ENCODE measurements around the gene MRPL21. TPM values are rescaled to one million over a fixed set of nuclear protein-coding genes. Genes with fewer than 3 reads are reported as not detected.

MRPL21 gene
- total RNA-seq, 5 donors from 2014 or later (not counting 1 experiment from before 2014, with no cell fraction given) = 34.0 to 36.9 (median 35.3) TPM

DNA sequence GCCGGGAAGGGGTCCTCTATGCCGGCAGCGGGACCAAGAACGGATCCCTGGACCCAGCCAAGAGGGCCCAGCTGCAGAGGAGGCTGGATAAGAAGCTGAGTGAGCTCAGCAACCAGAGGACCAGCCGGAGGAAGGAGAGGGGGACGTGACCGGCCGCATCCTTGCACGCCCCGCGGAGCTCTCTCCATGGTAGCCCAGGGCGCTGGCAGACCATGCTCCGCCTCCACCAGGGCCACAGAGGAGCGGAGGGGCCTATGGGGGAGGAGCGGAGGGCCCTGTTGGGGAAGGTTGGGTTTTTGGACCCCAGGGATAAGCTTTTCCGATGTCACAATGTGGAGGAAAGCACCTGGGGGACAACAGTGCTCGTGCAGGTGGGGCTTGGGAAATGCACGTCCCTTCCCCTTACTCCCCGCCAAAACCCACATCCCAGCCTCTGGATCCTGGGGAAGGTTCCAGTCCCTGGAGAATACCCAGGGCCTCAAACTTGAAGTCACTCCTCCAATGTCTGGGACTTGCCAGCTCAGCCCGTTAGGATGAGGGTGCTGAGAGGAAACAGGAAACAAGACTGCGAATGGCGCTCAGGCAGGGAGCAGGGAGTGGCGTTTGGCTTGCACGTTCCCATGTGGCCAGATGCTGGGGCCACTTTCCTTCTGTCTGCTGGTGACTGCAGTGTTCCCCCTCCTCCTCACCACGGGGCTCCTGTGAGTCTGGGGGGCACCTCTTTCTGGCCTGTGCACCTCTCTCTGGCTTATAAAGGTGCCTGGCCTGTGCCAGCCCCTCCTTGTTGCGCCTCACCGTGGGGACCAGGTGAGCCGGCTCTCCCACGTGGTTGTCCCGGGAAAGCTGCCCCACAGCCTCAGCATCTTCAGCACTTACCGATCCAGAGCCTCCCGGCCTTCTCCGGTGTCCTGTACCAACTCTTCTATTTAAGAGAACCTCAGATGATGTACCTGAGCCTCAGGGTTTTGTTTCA is 36.2 kb upstream of the MRPL21 start:
- no peaks in the 10 kb centered on the region for H3K27me3 Mint-ChIP-seq
- DNase-seq (no peak), ATAC-seq (replicated peaks in 1 of 4) (no peak)
- peaks cover 12 to 53% of the 10 kb centered on the region in 2 donors for H3K36me3 ChIP-seq (ENCODE audit: control insufficient read depth in 2 of 2, extremely low read depth in 1 of 2, insufficient read depth in 1 of 2, low read length in 1 of 2)
- no peaks in the 10 kb centered on the region for H3K27me3 ChIP-seq (replicated peaks in 1 of 2; ENCODE audit: control insufficient read depth in 2 of 2, extremely low read depth in 1 of 2, insufficient read depth in 2 of 2, low read length in 1 of 2)
- H3K27ac ChIP-seq (ENCODE audit: low read length) = no peak overlapping the region
- H3K9me3 Mint-ChIP-seq = no peaks in the 10 kb centered on the region
- peaks cover 20% of the 10 kb centered on the region for H3K36me3 Mint-ChIP-seq
- H3K4me3 Mint-ChIP-seq = no peak overlapping the region
- H3K4me3 ChIP-seq (ENCODE audit: control insufficient read depth in 1 of 2, extremely low read depth in 1 of 2, low read length in 1 of 2) = no peak overlapping the region
- WGBS (ENCODE audit: insufficient coverage) = 88% methylated on average over 25 of the region's 33 CpGs
- no peaks in the 10 kb centered on the region for H3K4me1 ChIP-seq (ENCODE audit: control insufficient read depth in 1 of 2, extremely low read depth in 1 of 2, insufficient read depth in 2 of 2, low read length in 2 of 2)
- CTCF ChIA-PET = no interaction called here
- no peaks in the 10 kb centered on the region for H3K9me3 ChIP-seq
- H3K4me1 Mint-ChIP-seq = no peaks in the 10 kb centered on the region
- POLR2A ChIA-PET = no interaction called here
- no peak overlapping the region for H3K27ac Mint-ChIP-seq

DNA sequence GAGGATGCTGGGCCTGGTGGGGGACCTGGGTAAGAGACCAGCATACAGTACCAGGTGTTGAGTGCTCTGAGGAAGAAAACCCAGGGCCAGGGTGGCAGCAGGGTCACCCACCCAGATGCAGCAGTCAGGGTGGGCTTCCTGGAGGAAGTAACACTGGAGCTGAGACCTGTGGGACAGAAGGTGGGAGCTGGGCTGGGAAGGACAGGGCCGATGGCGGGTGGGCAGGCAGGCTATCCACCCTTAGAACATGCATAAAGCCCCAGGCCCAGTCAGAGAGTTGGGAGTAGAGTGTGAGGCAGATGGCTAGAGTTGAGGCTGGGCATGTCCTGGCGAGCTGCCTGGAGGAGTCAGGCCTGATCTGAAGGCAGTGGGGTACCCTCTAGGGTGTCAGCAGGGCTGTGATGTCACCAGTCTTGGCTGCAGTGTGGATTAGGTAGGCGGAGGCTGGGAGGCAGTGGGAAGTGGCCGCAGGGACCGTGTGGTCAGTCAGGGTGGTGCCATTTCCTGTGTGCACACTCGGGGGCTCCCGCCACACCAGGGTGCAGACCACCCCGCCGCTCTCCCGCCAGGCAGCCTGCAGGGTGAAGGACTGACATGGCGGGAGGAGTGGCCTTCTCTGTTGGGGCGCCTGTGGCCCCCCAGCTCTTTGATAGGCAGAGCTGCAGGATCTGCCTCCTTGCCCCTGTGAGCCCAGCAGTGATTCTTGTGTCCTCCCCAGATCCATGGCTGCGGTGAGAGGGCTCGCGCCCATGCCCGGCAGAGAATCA is 35.4 kb upstream of the MRPL21 start:
- Mint-ChIP-seq H3K9me3 (no peaks in the 10 kb centered on the region), H3K4me1 (no peaks in the 10 kb centered on the region), H3K36me3 (peaks cover 20% of the 10 kb centered on the region), H3K27me3 (no peaks in the 10 kb centered on the region), H3K27ac (no peak overlapping the region), H3K4me3 (no peak overlapping the region)
- ChIA-PET POLR2A (no interaction called here), CTCF (no interaction called here)
- 81% methylated on average over 15 of the region's 17 CpGs for WGBS (ENCODE audit: insufficient coverage)
- Histone ChIP-seq H3K4me1 (ENCODE audit: control insufficient read depth in 1 of 2, extremely low read depth in 1 of 2, insufficient read depth in 2 of 2, low read length in 2 of 2) (no peaks in the 10 kb centered on the region), H3K27ac (ENCODE audit: low read length) (no peak overlapping the region), H3K4me3 (ENCODE audit: control insufficient read depth in 1 of 2, extremely low read depth in 1 of 2, low read length in 1 of 2) (no peak overlapping the region), H3K27me3 (replicated peaks in 1 of 2; ENCODE audit: control insufficient read depth in 2 of 2, extremely low read depth in 1 of 2, insufficient read depth in 2 of 2, low read length in 1 of 2) (no peaks in the 10 kb centered on the region), H3K9me3 (no peaks in the 10 kb centered on the region), H3K36me3 (ENCODE audit: control insufficient read depth in 2 of 2, extremely low read depth in 1 of 2, insufficient read depth in 1 of 2, low read length in 1 of 2) (peaks cover 12 to 61% of the 10 kb centered on the region in 2 donors)
- no peak for DNase-seq
- no peak for ATAC-seq (replicated peaks in 1 of 4)

DNA sequence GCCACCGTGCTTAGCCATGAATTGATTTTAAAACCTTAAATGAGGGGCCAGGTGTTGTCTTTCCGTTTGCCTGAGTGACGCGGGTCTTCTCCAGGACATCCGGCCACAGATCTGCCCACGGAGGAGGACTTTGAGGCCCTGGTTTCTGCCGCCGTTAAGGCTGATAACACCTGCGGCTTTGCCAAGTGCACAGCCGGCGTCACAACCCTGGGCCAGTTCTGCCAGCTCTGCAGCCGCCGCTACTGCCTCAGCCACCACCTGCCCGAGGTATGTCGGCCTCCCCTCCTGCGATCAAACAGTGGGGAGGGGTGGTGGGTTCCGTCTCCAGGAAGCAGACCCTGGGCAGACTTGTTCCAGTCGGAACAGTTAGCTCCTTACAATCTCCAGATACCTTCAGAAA is 34.5 kb upstream of the MRPL21 start:
- WGBS (ENCODE audit: insufficient coverage) = 96% methylated on average over 9 of the region's 18 CpGs
- Histone ChIP-seq H3K36me3 (ENCODE audit: control insufficient read depth in 2 of 2, extremely low read depth in 1 of 2, insufficient read depth in 1 of 2, low read length in 1 of 2) (peaks cover 18 to 70% of the 10 kb centered on the region in 2 donors), H3K4me1 (ENCODE audit: control insufficient read depth in 1 of 2, extremely low read depth in 1 of 2, insufficient read depth in 2 of 2, low read length in 2 of 2) (no peaks in the 10 kb centered on the region), H3K27me3 (replicated peaks in 1 of 2; ENCODE audit: control insufficient read depth in 2 of 2, extremely low read depth in 1 of 2, insufficient read depth in 2 of 2, low read length in 1 of 2) (no peaks in the 10 kb centered on the region), H3K9me3 (no peaks in the 10 kb centered on the region), H3K27ac (ENCODE audit: low read length) (no peak overlapping the region), H3K4me3 (ENCODE audit: control insufficient read depth in 1 of 2, extremely low read depth in 1 of 2, low read length in 1 of 2) (no peak overlapping the region)
- Mint-ChIP-seq H3K27ac (no peak overlapping the region), H3K4me3 (no peak overlapping the region), H3K27me3 (no peaks in the 10 kb centered on the region), H3K4me1 (no peaks in the 10 kb centered on the region), H3K9me3 (no peaks in the 10 kb centered on the region), H3K36me3 (peaks cover 20% of the 10 kb centered on the region)
- ChIA-PET CTCF (no interaction called here), POLR2A (no interaction called here)
- no peak for DNase-seq
- ATAC-seq (replicated peaks in 1 of 4) = no peak

DNA sequence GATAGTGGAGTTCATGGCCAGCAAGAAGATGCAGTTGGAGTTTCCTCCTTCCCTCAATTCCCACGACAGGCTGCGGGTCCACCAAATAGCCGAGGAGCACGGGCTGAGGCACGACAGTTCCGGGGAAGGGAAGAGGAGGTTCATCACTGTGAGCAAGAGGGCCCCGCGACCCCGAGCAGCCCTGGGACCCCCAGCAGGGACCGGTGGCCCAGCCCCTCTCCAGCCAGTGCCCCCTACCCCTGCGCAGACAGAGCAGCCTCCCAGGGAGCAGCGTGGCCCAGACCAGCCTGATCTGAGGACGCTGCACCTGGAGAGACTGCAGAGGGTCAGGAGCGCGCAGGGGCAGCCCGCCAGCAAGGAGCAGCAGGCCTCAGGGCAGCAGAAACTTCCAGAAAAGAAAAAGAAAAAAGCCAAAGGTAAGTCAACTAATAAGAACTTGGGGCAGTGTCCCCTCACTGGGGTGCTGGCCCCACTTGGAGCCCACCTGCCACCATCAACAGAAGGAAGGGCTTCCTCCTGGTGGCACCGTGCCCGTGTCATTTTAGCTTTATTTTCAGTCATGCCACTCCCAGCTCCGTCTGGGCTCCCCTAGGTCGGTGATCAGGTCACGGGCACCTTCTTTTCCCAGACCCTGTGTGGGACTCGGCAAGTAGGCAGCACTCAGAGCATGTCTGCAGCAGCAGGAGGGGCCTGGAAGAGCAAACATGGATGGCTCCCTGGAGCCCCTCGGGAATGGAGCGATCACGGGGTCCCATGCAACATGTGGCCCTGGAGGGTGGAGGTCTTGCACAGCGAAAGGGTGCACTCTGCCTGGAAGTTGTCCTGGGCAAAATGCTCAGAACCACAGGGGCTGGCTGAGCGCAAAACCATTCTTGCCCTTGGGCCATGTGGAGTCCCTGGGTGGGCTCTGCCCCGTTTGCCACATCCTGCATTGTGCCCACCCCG is 33.3 kb upstream of the MRPL21 start:
- Mint-ChIP-seq H3K27me3 (no peaks in the 10 kb centered on the region), H3K4me1 (no peaks in the 10 kb centered on the region), H3K4me3 (no peak overlapping the region), H3K9me3 (no peaks in the 10 kb centered on the region), H3K36me3 (peaks cover 23% of the 10 kb centered on the region), H3K27ac (no peak overlapping the region)
- H3K27me3 ChIP-seq (replicated peaks in 1 of 2; ENCODE audit: control insufficient read depth in 2 of 2, extremely low read depth in 1 of 2, insufficient read depth in 2 of 2, low read length in 1 of 2) = no peaks in the 10 kb centered on the region
- no peak for DNase-seq
- no peak overlapping the region for H3K27ac ChIP-seq (ENCODE audit: low read length)
- H3K4me1 ChIP-seq (ENCODE audit: control insufficient read depth in 1 of 2, extremely low read depth in 1 of 2, insufficient read depth in 2 of 2, low read length in 2 of 2) = no peaks in the 10 kb centered on the region
- ATAC-seq (replicated peaks in 1 of 4) = no peak
- 93% methylated on average over 23 of the region's 29 CpGs for WGBS (ENCODE audit: insufficient coverage)
- no peaks in the 10 kb centered on the region for H3K9me3 ChIP-seq
- ChIA-PET POLR2A (no interaction called here), CTCF (no interaction called here)
- no peak overlapping the region for H3K4me3 ChIP-seq (ENCODE audit: control insufficient read depth in 1 of 2, extremely low read depth in 1 of 2, low read length in 1 of 2)
- peaks cover 18 to 70% of the 10 kb centered on the region in 2 donors for H3K36me3 ChIP-seq (ENCODE audit: control insufficient read depth in 2 of 2, extremely low read depth in 1 of 2, insufficient read depth in 1 of 2, low read length in 1 of 2)

DNA sequence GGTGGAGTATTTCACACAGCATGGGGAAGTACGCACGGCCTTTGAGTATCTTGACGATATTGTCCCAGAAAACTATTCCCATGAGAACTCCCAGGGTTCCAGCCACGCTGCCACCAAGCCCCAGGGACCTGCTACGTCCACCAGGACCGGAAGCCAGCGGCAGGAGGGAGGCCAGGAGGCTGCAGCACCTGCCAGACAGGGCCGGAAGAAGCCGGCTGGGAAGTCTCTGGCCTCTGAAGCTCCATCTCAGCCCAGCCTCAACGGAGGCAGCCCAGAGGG is 32.7 kb upstream of the MRPL21 start:
- H3K36me3 ChIP-seq (ENCODE audit: control insufficient read depth in 2 of 2, extremely low read depth in 1 of 2, insufficient read depth in 1 of 2, low read length in 1 of 2) = peaks cover 18 to 74% of the 10 kb centered on the region in 2 donors
- WGBS (ENCODE audit: insufficient coverage) = 88% methylated on average over 9 of the region's 10 CpGs
- no peaks in the 10 kb centered on the region for H3K4me1 ChIP-seq (ENCODE audit: control insufficient read depth in 1 of 2, extremely low read depth in 1 of 2, insufficient read depth in 2 of 2, low read length in 2 of 2)
- peaks cover 28% of the 10 kb centered on the region for H3K36me3 Mint-ChIP-seq
- no peaks in the 10 kb centered on the region for H3K9me3 ChIP-seq
- ATAC-seq (replicated peaks in 1 of 4) (no peak), DNase-seq (no peak)
- H3K4me3 Mint-ChIP-seq = no peak overlapping the region
- H3K9me3 Mint-ChIP-seq = no peaks in the 10 kb centered on the region
- CTCF ChIA-PET = no interaction called here
- H3K27ac Mint-ChIP-seq = no peak overlapping the region
- H3K27me3 Mint-ChIP-seq = no peaks in the 10 kb centered on the region
- no peak overlapping the region for H3K4me3 ChIP-seq (ENCODE audit: control insufficient read depth in 1 of 2, extremely low read depth in 1 of 2, low read length in 1 of 2)
- no peaks in the 10 kb centered on the region for H3K4me1 Mint-ChIP-seq
- H3K27ac ChIP-seq (ENCODE audit: low read length) = no peak overlapping the region
- no peaks in the 10 kb centered on the region for H3K27me3 ChIP-seq (replicated peaks in 1 of 2; ENCODE audit: control insufficient read depth in 2 of 2, extremely low read depth in 1 of 2, insufficient read depth in 2 of 2, low read length in 1 of 2)
- POLR2A ChIA-PET = no interaction called here
